ENCODE data around the gene KLHL29.
A peak's percentile ranks its signal among the peaks of the same experiment; 100 is the strongest.

Gene KLHL29

DNA sequence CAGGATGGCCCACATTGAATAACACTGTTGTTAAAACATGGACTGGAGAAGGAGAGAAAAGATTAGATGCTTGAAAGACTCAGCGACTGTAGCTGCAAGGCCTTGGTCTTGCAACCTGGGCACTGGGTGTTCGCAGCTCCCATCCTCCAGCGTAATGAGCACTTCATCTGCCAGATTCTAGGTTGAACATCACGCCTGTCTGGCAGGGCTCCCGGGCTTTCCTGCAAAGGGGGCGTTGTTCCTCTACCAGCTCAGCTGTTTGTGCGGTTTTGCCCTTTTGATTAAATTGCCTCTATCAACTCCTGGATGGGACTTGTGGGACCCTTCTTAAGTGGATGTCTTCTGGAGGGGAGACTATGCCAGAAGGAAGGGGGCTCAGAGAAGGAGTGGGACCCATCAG, 215.4 kb downstream of the KLHL29 start:
- TF ChIP-seq, protein P1, sequence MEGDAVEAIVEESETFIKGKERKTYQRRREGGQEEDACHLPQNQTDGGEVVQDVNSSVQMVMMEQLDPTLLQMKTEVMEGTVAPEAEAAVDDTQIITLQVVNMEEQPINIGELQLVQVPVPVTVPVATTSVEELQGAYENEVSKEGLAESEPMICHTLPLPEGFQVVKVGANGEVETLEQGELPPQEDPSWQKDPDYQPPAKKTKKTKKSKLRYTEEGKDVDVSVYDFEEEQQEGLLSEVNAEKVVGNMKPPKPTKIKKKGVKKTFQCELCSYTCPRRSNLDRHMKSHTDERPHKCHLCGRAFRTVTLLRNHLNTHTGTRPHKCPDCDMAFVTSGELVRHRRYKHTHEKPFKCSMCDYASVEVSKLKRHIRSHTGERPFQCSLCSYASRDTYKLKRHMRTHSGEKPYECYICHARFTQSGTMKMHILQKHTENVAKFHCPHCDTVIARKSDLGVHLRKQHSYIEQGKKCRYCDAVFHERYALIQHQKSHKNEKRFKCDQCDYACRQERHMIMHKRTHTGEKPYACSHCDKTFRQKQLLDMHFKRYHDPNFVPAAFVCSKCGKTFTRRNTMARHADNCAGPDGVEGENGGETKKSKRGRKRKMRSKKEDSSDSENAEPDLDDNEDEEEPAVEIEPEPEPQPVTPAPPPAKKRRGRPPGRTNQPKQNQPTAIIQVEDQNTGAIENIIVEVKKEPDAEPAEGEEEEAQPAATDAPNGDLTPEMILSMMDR (IDR thresholded peaks at IDR 0.05; ENCODE audit: low read length, missing control alignments) = no peak
- no peak for DNase-seq (ENCODE audit: low read depth)
- no peak overlapping the region for H3K4me3 ChIP-seq (replicated peaks; ENCODE audit: low read depth, low read length)

DNA sequence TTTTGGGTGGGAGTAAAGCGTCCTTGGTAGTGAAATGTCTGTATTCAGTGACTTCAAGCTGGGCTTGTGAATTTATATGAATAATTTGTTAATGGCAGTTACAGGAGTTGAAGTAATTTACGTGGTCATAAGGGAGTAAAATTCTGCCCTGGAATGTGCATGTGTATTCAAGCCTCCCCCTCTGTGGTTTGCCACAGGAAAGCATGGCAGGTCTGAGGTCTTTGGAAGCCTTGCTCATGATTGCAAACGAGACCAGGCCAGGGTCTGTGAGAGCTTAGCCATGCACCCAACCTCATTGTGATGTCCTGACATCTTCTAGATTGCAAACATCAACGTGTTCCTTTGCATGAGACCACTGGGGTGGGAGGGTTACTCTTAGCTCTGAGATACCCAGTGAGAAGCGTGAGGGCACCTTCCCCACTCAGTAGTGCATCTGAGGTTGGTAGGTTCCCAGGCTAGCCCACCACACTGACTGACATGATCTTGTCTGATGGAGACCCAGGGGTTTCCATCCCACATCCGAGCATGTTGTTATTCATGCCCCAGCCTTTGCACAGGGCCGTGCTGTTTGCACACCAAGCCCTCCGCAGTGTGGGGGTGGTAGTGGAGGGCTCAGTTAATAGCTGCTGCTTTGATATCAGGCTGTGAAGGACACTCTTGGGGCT, 216.5 kb downstream of the KLHL29 start:
- peak; percentile 18 for DNase-seq (ENCODE audit: low read depth)
- TF ChIP-seq, protein P1 (IDR thresholded peaks at IDR 0.05; ENCODE audit: low read length, missing control alignments) = no peak
- no peak overlapping the region for H3K4me3 ChIP-seq (replicated peaks; ENCODE audit: low read depth, low read length)

DNA sequence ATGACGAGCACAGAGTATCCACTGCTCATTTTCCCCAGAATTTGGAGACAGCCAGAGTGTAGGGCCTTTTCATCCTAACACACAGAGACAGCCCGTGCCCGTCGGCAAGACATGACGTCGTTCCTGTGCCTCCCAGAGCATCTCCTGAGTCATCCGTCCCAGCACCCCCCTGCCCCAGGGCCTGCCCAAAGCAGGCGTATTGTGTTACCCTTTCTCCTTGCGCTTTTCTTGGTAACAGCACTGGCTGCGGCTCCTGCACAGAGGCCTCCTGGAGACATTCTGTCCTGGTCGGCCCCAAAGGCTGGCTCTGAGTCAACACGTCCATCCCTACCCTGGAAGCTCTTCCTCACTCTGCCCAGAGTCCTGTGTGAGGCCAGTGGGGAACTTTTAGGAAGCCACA, 217.1 kb downstream of the KLHL29 start:
- peak; percentile 66 for DNase-seq (ENCODE audit: low read depth)
- H3K4me3 ChIP-seq (replicated peaks; ENCODE audit: low read depth, low read length) = no peak overlapping the region
- TF ChIP-seq, protein P1 (IDR thresholded peaks at IDR 0.05; ENCODE audit: low read length, missing control alignments) = no peak

DNA sequence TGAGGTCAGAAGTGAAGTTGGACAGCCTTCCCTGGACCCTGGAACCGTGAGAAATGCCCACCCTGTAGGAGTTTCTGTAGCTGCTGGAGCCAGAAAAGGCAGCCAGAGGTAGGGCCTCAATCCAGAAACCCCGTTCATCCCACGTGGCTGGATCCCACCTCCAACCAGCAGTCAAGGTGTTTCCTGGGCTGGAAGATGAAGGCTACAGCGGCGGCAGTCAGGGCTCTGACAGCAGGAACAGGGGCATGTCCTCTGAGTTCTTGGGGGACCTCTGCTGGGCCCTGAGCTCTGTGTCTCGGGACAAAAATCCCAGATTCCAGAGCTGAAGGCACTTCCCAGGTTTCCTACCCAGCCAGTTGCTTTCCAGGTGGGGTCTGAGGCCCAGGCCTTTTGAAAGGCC, 218.2 kb downstream of the KLHL29 start:
- TF ChIP-seq, protein P1 (IDR thresholded peaks at IDR 0.05; ENCODE audit: low read length, missing control alignments) = no peak
- no peak overlapping the region for H3K4me3 ChIP-seq (replicated peaks; ENCODE audit: low read depth, low read length)
- DNase-seq (ENCODE audit: low read depth) = no peak

DNA sequence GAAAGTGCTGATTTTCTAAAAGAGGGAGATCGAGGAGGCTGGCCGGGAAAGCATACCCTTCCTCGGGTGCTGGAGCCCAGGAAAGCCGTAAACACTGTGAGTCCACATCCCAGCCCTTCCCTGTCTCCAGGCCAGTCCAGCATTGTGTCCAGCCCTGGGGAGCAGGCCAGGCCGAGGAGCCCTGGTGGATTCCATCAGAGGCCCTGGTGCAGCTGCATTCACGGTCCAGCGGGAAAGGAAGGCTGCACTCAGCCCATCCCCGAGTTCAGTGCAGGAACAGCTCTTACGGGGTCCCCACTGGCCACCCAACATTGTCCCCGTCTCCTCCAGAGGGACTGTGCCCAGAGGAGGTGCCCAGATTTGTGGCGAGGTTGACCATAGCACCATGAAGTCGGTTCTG, 218.6 kb downstream of the KLHL29 start:
- H3K4me3 ChIP-seq (replicated peaks; ENCODE audit: low read depth, low read length) = no peak overlapping the region
- TF ChIP-seq, protein P1 (IDR thresholded peaks at IDR 0.05; ENCODE audit: low read length, missing control alignments) = no peak

DNA sequence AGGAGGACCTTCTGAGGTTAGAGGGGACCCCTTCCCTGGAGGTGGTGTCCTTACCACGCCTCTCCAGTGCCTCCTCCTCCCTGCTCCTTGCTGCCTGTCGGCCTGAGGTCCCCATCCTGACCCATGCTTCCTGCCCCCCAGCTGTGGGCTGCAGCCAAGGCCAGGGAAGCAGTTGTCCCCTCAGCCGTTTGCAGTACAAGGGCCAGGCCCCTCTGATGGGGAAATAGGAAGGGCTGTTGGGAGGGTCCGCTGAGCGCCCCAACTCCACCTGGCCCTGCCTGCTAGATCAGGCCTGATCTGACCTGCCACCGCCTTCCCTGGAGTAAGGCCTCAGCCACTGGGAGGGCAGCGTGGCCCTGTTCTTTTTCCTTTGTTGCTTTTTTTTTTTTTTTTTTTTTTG, 219.8 kb downstream of the KLHL29 start:
- TF ChIP-seq, protein P1 (IDR thresholded peaks at IDR 0.05; ENCODE audit: low read length, missing control alignments) = no peak
- no peak for DNase-seq (ENCODE audit: low read depth)
- no peak overlapping the region for H3K4me3 ChIP-seq (replicated peaks; ENCODE audit: low read depth, low read length)

More for the DNA sequence above, 218.6 kb downstream of the KLHL29 start:
- no peak for DNase-seq (ENCODE audit: low read depth)

DNA sequence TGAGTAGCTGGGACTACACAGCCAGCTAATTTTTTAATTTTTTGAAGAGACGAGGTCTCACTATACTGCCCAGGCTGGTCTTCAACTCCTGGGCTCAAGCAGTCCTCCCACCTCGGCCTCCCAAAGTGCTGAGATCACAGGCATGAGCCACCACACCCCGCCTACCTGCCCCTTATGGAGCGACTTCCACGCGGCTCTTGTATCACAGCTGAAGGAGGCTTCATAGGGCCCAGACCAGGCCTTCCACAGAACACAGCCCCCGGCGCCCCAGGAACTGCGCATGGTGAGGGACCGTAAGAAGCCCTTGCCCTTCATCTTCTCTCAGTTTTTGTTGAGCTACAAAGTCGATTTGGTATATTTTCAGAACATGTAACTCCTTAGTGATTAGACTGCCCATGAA, 220.3 kb downstream of the KLHL29 start:
- no peak overlapping the region for H3K4me3 ChIP-seq (replicated peaks; ENCODE audit: low read depth, low read length)
- TF ChIP-seq, protein P1 (IDR thresholded peaks at IDR 0.05; ENCODE audit: low read length, missing control alignments) = no peak
- no peak for DNase-seq (ENCODE audit: low read depth)

Measured in fibroblast of pulmonary artery (primary cell).